ENCODE measurements around the gene BAZ1B. TPM values are rescaled to one million over a fixed set of nuclear protein-coding genes. Genes with fewer than 3 reads are reported as not detected.
"Not testable (repeated sequence)": the region's sequence is repeated elsewhere in the genome, so short reads cannot be mapped to it uniquely, and the experiment has no call there.

The BAZ1B gene
- total RNA-seq, 1 experiment from 2014 or later: 49.9 TPM

DNA sequence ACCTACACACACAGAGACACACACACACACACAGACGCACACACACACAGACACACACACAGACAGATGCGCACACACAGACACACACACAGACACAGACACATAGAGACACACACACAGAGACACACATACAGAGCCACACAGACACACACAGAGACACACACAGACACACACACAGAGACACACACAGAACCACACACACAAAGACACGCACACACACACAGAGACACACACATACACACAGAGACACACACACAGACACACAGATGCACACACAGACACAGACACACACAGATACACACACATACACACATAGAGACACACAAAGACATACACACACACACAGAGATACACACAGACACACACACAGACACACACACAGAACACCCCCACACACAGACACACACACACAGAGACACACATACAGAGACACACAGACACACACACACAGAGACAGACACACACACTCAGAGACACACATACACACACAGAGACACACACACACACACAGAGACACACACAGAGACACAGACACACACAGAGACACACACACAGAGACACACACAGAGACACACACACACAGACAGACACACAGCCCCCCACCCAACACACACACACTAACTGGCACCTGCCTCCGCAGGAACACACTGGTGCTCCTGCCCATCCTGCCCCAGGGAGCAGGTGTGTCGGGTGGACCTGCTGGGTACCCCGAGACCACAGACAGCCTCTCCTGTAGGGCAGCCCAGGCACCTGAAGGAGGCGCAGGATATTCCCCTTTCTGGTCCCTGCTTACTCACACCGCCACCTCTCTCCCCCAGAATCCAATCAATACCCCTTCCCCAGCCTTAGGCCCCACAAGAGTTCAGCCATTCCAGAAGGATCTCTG, 93.9 kb downstream of the BAZ1B start:
- DNase-seq (ENCODE audit: low spot score): no peak

DNA sequence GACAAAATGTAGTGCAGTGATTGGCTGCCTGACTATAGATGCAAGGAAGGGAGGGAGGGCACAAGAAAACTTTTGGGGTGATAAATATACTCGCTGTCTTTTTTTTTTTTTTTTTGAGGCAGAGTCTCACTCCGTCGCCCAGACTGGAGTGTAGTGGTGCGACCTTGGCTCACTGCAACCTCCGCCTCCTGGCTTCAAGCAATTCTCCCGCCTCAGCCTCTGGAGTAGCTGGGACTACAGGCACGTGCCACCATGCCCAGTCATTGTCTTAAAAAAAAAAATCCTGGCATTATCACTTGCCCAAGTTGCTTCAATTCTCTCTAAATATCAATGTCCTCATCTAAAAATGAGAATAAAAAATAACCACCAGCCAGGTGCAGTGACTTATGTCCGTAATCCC, 96.1 kb downstream of the BAZ1B start:
- DNase-seq (ENCODE audit: low spot score): no peak

DNA sequence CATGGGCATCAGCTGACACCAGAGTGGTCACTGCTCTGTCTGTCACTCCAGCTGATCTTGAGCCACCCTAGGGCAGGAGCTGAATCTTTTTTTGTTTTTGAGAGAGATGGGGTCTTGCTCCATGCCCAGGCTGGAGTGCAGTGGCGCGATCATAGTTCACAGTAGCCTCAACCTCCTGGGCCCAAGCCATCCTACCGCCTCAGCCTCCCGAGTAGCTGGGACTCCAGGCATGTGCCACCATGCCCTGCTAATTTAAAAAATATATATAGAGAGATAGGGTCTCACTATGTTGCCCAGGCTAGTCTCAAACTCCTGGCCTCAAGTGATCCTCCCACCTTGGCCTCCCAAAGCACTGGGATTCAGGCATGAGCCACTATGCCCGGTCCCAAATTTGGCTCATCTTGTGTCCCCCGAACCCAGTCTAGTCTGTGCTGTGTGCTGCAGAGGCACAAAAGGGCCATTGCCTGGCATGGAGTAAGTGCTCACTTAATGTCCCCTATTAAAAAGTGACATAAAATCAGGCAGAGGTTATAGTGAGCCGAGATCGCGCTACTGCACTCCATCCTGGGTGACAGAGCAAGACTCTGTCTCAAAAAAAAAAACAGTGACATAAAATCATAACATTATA, 96.6 kb downstream of the BAZ1B start:
- no peak for DNase-seq (ENCODE audit: low spot score)

- DNase-seq (ENCODE audit: low spot score): no peak
Measured at GRCh38 chr7:73424489-73424885, 97.6 kb downstream of the BAZ1B start.

GRCh38 chr7:73423519-73424488, 98.3 kb downstream of the BAZ1B start:
- no peak for DNase-seq (ENCODE audit: low spot score)

- not testable (repeated sequence) for DNase-seq (ENCODE audit: low spot score)
Measured at GRCh38 chr7:73420610-73421009, 101.5 kb downstream of the BAZ1B start.

GRCh38 chr7:73420016-73420415, 102.1 kb downstream of the BAZ1B start:
- peak; percentile 39 for DNase-seq (ENCODE audit: low spot score)

- no peak for DNase-seq (ENCODE audit: low spot score)
Measured at GRCh38 chr7:73418113-73418703, 103.9 kb downstream of the BAZ1B start.

- DNase-seq (ENCODE audit: low spot score): not testable (repeated sequence)
Measured at GRCh38 chr7:73410541-73411131, 111.5 kb downstream of the BAZ1B start.

GRCh38 chr7:73404860-73405259, 117.2 kb downstream of the BAZ1B start:
- DNase-seq (ENCODE audit: low spot score): not testable (repeated sequence)

- not testable (repeated sequence) for DNase-seq (ENCODE audit: low spot score)
Measured at GRCh38 chr7:73399185-73400050, 122.7 kb downstream of the BAZ1B start.

DNA sequence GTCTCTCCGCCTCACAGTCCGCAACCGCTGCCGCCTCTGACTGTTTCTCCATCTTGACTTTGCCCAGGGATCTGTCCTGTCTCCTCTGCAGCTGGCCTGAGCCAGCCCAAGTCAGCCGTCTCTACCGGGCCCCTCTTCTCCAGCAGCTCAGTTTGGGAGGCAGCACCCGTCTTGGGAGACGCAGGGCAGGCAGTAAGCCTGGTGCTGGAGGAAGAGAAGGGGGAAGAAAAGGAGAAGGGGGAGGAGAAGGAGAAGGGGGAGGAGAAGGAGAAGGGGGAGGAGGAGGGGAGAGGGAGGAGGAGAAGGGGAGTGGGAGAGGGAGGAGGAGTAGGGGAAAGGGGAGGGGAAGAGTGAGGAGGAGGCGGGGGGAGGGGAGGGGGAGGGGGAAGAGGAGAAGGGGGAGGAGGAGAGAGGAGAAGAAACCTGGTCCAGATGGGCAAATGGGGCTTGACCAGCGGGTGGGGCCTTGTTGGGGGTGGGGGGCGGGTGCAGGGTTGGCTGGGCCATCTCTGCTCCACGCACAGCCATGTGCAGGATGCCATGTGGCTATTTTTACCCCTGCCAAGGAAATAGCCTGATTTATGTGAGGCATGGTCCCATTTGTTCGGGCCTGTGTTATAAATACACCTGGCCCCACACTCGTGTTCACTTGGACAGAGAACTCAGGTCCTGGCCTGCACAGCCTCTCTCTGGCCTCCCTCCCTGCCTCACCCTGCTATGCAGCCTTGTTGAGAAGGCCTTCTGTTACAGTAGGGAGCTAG, 124.4 kb downstream of the BAZ1B start:
- DNase-seq (ENCODE audit: low spot score): no peak

DNA sequence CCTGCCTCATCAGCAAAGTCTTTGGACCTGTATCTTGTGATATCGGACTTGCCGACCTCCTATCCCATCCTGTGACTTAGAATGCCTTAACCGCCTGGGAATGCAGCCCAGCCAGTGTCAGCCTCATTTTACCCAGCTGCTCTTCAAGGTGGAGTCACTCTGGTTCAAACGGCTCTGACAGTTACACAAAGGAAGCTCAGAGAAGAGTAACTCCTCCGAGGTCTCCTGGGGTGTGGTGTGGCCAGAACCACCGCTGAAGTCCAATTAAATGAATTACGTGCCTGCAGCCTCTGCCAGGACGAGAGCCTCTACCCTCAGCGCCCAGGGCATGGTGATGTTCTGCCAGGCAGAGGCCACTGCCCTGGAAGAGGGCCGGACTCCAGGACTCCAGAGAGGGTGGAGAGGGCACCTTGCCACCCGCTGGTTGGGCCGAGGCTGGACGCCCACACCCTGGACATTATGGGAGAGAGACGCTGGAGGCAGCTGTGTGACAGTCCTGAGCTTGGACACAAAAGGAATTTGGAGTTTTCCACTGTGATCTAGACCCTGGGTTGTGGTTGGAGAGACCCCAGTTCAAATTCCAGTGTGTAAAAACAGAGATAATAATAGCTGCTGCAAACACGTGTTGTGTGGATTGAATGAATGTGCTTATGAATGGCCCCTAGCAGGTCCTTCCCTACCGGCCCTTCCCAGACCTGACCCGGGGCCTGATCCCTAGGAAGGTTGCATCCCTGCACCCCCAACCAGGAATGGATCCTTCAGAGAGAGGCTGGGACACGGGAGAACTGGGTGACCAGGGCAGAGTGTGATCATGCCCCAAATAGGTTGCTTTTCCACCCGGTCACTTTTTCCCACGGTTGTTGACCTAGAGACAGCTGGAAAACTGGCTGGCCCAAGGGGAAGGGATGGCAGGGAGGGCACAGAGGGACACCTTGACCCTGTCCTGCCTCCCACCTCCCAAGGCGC, 126.3 kb downstream of the BAZ1B start:
- no peak for DNase-seq (ENCODE audit: low spot score)

- no peak for DNase-seq (ENCODE audit: low spot score)
Measured at GRCh38 chr7:73394422-73394821, 127.7 kb downstream of the BAZ1B start.

- DNase-seq (ENCODE audit: low spot score): no peak
Measured at GRCh38 chr7:73391396-73391795, 130.7 kb downstream of the BAZ1B start.
